Measurements from ENCODE around the gene UBTD1. TPM values are rescaled to one million over a fixed set of nuclear protein-coding genes. Genes with fewer than 3 reads are reported as not detected.

The UBTD1 gene
- polyA plus RNA-seq, 1 donor from 2014 or later: 3.3 TPM

GRCh38 chr10:97522937-97523336 lies 24.2 kb downstream of the UBTD1 start:
- Histone ChIP-seq H3K79me2 (replicated peaks; ENCODE audit: insufficient read depth, low read length) (no peaks in the 10 kb centered on the region), H3K9me2 (ENCODE audit: insufficient read depth, low read length) (no peaks in the 10 kb centered on the region)

DNA sequence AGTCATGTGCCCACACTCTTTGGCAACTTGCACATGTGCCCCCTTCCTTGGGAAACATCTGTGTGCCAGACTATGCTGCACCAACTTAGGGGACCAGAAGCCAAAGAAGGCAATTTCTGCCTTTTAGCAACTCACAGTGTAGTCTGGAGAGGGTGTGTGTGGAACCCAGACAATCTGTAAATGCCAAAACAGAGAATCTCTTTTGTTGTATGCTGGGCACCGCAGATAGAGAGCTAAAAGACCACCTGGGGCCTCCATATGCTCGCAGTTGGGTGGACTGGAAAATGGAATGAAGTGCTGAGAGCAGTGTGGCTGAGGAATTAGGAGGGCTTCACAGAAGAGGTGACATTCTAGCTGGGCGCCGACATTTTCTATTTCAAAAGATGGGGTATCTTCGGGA lies 26.4 kb downstream of the UBTD1 start:
- H3K9ac ChIP-seq (ENCODE audit: low read length): no peak overlapping the region
- H4K20me1 ChIP-seq (ENCODE audit: insufficient read depth): no peaks in the 10 kb centered on the region
- no peak for TF ChIP-seq POLR2AphosphoS5 (IDR thresholded peaks at IDR 0.05)
- TF ChIP-seq MXI1 (conservative IDR thresholded peaks at IDR 0.05; ENCODE audit: poor library complexity, severe bottlenecking): no peak
- TF ChIP-seq RAD21 (conservative IDR thresholded peaks at IDR 0.05): no peak
- no peak for TF ChIP-seq TAF1 (IDR thresholded peaks at IDR 0.05; ENCODE audit: low read depth)
- TF ChIP-seq, protein P1, sequence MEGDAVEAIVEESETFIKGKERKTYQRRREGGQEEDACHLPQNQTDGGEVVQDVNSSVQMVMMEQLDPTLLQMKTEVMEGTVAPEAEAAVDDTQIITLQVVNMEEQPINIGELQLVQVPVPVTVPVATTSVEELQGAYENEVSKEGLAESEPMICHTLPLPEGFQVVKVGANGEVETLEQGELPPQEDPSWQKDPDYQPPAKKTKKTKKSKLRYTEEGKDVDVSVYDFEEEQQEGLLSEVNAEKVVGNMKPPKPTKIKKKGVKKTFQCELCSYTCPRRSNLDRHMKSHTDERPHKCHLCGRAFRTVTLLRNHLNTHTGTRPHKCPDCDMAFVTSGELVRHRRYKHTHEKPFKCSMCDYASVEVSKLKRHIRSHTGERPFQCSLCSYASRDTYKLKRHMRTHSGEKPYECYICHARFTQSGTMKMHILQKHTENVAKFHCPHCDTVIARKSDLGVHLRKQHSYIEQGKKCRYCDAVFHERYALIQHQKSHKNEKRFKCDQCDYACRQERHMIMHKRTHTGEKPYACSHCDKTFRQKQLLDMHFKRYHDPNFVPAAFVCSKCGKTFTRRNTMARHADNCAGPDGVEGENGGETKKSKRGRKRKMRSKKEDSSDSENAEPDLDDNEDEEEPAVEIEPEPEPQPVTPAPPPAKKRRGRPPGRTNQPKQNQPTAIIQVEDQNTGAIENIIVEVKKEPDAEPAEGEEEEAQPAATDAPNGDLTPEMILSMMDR (IDR thresholded peaks at IDR 0.05; ENCODE audit: poor library complexity, severe bottlenecking): no peak
- no peak for TF ChIP-seq SMC3 (conservative IDR thresholded peaks at IDR 0.05; ENCODE audit: poor library complexity)
- TF ChIP-seq, protein P2, sequence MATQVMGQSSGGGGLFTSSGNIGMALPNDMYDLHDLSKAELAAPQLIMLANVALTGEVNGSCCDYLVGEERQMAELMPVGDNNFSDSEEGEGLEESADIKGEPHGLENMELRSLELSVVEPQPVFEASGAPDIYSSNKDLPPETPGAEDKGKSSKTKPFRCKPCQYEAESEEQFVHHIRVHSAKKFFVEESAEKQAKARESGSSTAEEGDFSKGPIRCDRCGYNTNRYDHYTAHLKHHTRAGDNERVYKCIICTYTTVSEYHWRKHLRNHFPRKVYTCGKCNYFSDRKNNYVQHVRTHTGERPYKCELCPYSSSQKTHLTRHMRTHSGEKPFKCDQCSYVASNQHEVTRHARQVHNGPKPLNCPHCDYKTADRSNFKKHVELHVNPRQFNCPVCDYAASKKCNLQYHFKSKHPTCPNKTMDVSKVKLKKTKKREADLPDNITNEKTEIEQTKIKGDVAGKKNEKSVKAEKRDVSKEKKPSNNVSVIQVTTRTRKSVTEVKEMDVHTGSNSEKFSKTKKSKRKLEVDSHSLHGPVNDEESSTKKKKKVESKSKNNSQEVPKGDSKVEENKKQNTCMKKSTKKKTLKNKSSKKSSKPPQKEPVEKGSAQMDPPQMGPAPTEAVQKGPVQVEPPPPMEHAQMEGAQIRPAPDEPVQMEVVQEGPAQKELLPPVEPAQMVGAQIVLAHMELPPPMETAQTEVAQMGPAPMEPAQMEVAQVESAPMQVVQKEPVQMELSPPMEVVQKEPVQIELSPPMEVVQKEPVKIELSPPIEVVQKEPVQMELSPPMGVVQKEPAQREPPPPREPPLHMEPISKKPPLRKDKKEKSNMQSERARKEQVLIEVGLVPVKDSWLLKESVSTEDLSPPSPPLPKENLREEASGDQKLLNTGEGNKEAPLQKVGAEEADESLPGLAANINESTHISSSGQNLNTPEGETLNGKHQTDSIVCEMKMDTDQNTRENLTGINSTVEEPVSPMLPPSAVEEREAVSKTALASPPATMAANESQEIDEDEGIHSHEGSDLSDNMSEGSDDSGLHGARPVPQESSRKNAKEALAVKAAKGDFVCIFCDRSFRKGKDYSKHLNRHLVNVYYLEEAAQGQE (IDR thresholded peaks at IDR 0.05; ENCODE audit: borderline replicate concordance): no peak
- no peak for TF ChIP-seq EP300 (conservative IDR thresholded peaks at IDR 0.05; ENCODE audit: poor library complexity, severe bottlenecking)
- TF ChIP-seq EZH2 (IDR thresholded peaks at IDR 0.05; ENCODE audit: borderline replicate concordance, insufficient read depth, low read length, poor library complexity, severe bottlenecking): no peak

More at GRCh38 chr10:97522937-97523336, 24.2 kb downstream of the UBTD1 start:
- Histone ChIP-seq H2AFZ (ENCODE audit: low read depth, low read length) (no peak overlapping the region), H3K9ac (ENCODE audit: low read length) (no peak overlapping the region), H3K27me3 (ENCODE audit: insufficient read depth, low read depth, low read length) (no peaks in the 10 kb centered on the region), H3K4me3 (ENCODE audit: low read length) (no peak overlapping the region), H4K20me1 (ENCODE audit: insufficient read depth) (no peaks in the 10 kb centered on the region), H3K9me3 (ENCODE audit: low read length) (no peaks in the 10 kb centered on the region), H3F3A (ENCODE audit: insufficient read depth, low read length, poor library complexity, severe bottlenecking) (no peaks in the 10 kb centered on the region), H3K36me3 (ENCODE audit: insufficient read depth, low read length) (no peaks in the 10 kb centered on the region), H3K27ac (ENCODE audit: low read length) (no peak overlapping the region), H3K4me2 (ENCODE audit: low read length) (no peak overlapping the region)
- TF ChIP-seq, protein P2 (IDR thresholded peaks at IDR 0.05; ENCODE audit: borderline replicate concordance): no peak
- TF ChIP-seq SMC3 (conservative IDR thresholded peaks at IDR 0.05; ENCODE audit: poor library complexity) (no peak), EP300 (conservative IDR thresholded peaks at IDR 0.05; ENCODE audit: poor library complexity, severe bottlenecking) (no peak), POLR2AphosphoS5 (IDR thresholded peaks at IDR 0.05) (no peak), TAF1 (IDR thresholded peaks at IDR 0.05; ENCODE audit: low read depth) (no peak), RAD21 (conservative IDR thresholded peaks at IDR 0.05) (no peak)

More for the DNA sequence above, 26.4 kb downstream of the UBTD1 start:
- no peaks in the 10 kb centered on the region for H3K36me3 ChIP-seq (ENCODE audit: insufficient read depth, low read length)
- H3K9me3 ChIP-seq (ENCODE audit: low read length): no peaks in the 10 kb centered on the region
- H2AFZ ChIP-seq (ENCODE audit: low read depth, low read length): no peak overlapping the region
- no peaks in the 10 kb centered on the region for H3F3A ChIP-seq (ENCODE audit: insufficient read depth, low read length, poor library complexity, severe bottlenecking)
- no peaks in the 10 kb centered on the region for H3K9me2 ChIP-seq (ENCODE audit: insufficient read depth, low read length)
- no peaks in the 10 kb centered on the region for H3K79me2 ChIP-seq (replicated peaks; ENCODE audit: insufficient read depth, low read length)
- H3K4me2 ChIP-seq (ENCODE audit: low read length): no peak overlapping the region
- no peak overlapping the region for H3K4me3 ChIP-seq (ENCODE audit: low read length)
- no peaks in the 10 kb centered on the region for H3K27me3 ChIP-seq (ENCODE audit: insufficient read depth, low read depth, low read length)
- no peak overlapping the region for H3K27ac ChIP-seq (ENCODE audit: low read length)

Measured in neural cell (in vitro differentiated cells).